Lower leg skin (tissue), 4 donors: ENCODE measurements around the gene HAS3. TPM values are rescaled to one million over a fixed set of nuclear protein-coding genes. Genes with fewer than 3 reads are reported as not detected.
"Not testable (repeated sequence)": the region's sequence is repeated elsewhere in the genome, so short reads cannot be mapped to it uniquely, and the experiment has no call there.

Experiments
- DNase-seq, 2 donors: peaks; one replicate each; pipeline ENCODE4 v3.0.0-alpha.2; 2019; ENCODE audit warnings: low spot score in 2 of 2
- H3K4me3 ChIP-seq: fragments of 200-600 bp; sonication (generic); 2 replicates; pipeline ENCODE4 v1.5.1; 2017; ENCODE audit warnings: mild to moderate bottlenecking, low read depth; ENCODE audit not compliant: poor library complexity, severe bottlenecking
- CTCF ChIP-seq, 3 donors: fragments of 450-650 bp; IDR thresholded peaks; one replicate each; pipeline ENCODE4 v1.5.1; 2016; ENCODE audit warnings: antibody characterized with exemption in 3 of 3, mild to moderate bottlenecking in 3 of 3, moderate library complexity in 2 of 3
- POLR2A ChIP-seq, 2 donors: fragments of 450-650 bp; IDR thresholded peaks; one replicate each; pipeline ENCODE4 v1.6.1; 2016 to 2017; ENCODE audit warnings: antibody characterized with exemption in 2 of 2, mild to moderate bottlenecking in 1 of 2, moderate library complexity in 1 of 2
- WGBS, 2 donors: methylation state at CpG; one replicate each; pipeline ENCODE4 v1.1.5; 2018; 5-methylcytosine and 5-hydroxymethylcytosine counted together
- intact Hi-C: fragments of 100-400 bp; cut with DNase I; formaldehyde crosslinking; loops from one replicate; pipeline ENCODE4 v1.15.0; 2023; ENCODE audit warnings: low total_unique reads
- total RNA-seq, 4 donors: library from RNA; depleted of rRNA; stranded (reverse); fragments of >200 nt; gene quantifications; one replicate each; pipeline ENCODE4 v1.1.0, GENCODE V29; 2016

The HAS3 gene
- total RNA-seq, 4 donors from 2014 or later = 3.5 to 7.5 (median 4.8) TPM

- 18 to 25% methylated on average over 5 of the region's 5 CpGs for WGBS, 2 donors
- TF ChIP-seq CTCF (IDR thresholded peaks at IDR 0.05) = no peak
- TF ChIP-seq POLR2A (IDR thresholded peaks at IDR 0.05) = no peak
- intact Hi-C loops = no loop called here
- H3K4me3 ChIP-seq = peak overlapping the region; percentile 81
- no peak for DNase-seq
These were observed 28.0 kb downstream of the HAS3 start for GRCh38 chr16:69133373-69133954.

- TF ChIP-seq POLR2A (IDR thresholded peaks at IDR 0.05) (no peak), CTCF (IDR thresholded peaks at IDR 0.05) (no peak)
- DNase-seq = no peak
- intact Hi-C loops = no loop called here
- 78 to 85% methylated on average over 2 of the region's 2 CpGs for WGBS, 2 donors
- no peak overlapping the region for H3K4me3 ChIP-seq
These were observed 33.2 kb downstream of the HAS3 start for GRCh38 chr16:69138608-69139007.

GRCh38 chr16:69139464-69139863 lies 34.0 kb downstream of the HAS3 start:
- DNase-seq, H3K4me3 ChIP-seq, intact Hi-C loops: not testable (repeated sequence)
- 92 to 95% methylated on average over 7 of the region's 7 CpGs for WGBS, 2 donors

GRCh38 chr16:69141014-69141413 lies 35.6 kb downstream of the HAS3 start:
- no peak for DNase-seq
- 84 to 87% methylated on average over 5 of the region's 5 CpGs for WGBS, 2 donors
- TF ChIP-seq POLR2A (IDR thresholded peaks at IDR 0.05) = no peak
- TF ChIP-seq CTCF (IDR thresholded peaks at IDR 0.05) = no peak
- no peak overlapping the region for H3K4me3 ChIP-seq
- intact Hi-C loops = no loop called here

- DNase-seq = no peak
- intact Hi-C loops = no loop called here
- TF ChIP-seq CTCF (IDR thresholded peaks at IDR 0.05) (no peak), POLR2A (IDR thresholded peaks at IDR 0.05) (no peak)
- no peak overlapping the region for H3K4me3 ChIP-seq
- WGBS, 2 donors = 91 to 95% methylated on average over 4 of the region's 4 CpGs
These were observed 36.5 kb downstream of the HAS3 start for GRCh38 chr16:69141936-69142335.

GRCh38 chr16:69143116-69143515 lies 37.7 kb downstream of the HAS3 start:
- no peak for TF ChIP-seq POLR2A (IDR thresholded peaks at IDR 0.05)
- TF ChIP-seq CTCF (IDR thresholded peaks at IDR 0.05) = no peak
- no peak for DNase-seq
- intact Hi-C loops = no loop called here
- 86 to 89% methylated on average over 11 of the region's 11 CpGs for WGBS, 2 donors
- no peak overlapping the region for H3K4me3 ChIP-seq
